ENCODE results near the gene ABCC1.
"Not testable (repeated sequence)": the region's sequence is repeated elsewhere in the genome, so short reads cannot be mapped to it uniquely, and the experiment has no call there.

Gene ABCC1

GRCh38 chr16:16169615-16170014, 220.2 kb downstream of the ABCC1 start:
- ChIA-PET CTCF (interaction anchor here (1.2 kb wide), 1 partner anchor 12 kb away, joined by 3 read pairs; no protein-coding TSS in a partner anchor), POLR2A (no interaction called here)
- TF ChIP-seq CTCF (IDR thresholded peaks at IDR 0.05; ENCODE audit: control extremely low read depth, extremely low read depth, low read depth, missing control alignments), result no peak
- no peak for DNase-seq (ENCODE audit: extremely low spot score)

- ChIA-PET CTCF (no interaction called here), POLR2A (interaction anchor here (0.6 kb wide), 1 partner anchor 311 kb away, joined by 4 read pairs; no protein-coding TSS in a partner anchor)
- no peak for DNase-seq (ENCODE audit: extremely low spot score)
- TF ChIP-seq CTCF (IDR thresholded peaks at IDR 0.05; ENCODE audit: control extremely low read depth, extremely low read depth, low read depth, missing control alignments), result no peak
Observed at GRCh38 chr16:16171332-16171919, 222.0 kb downstream of the ABCC1 start.

GRCh38 chr16:16172991-16173390, 223.6 kb downstream of the ABCC1 start:
- no peak for TF ChIP-seq CTCF (IDR thresholded peaks at IDR 0.05; ENCODE audit: control extremely low read depth, extremely low read depth, low read depth, missing control alignments)
- ChIA-PET CTCF (interaction anchor here (1.5 kb wide), 1 partner anchor 14 kb away, joined by 4 read pairs; no protein-coding TSS in a partner anchor), POLR2A (no interaction called here)
- DNase-seq (ENCODE audit: extremely low spot score), result no peak

- POLR2A ChIA-PET, result no interaction called here
- DNase-seq (ENCODE audit: extremely low spot score), result no peak
- TF ChIP-seq CTCF (IDR thresholded peaks at IDR 0.05; ENCODE audit: control extremely low read depth, extremely low read depth, low read depth, missing control alignments), result no peak
- CTCF ChIA-PET, result interaction anchor here (3.5 kb wide), 1 partner anchor 12 kb away, joined by 27 read pairs; no protein-coding TSS in a partner anchor
Observed at GRCh38 chr16:16175296-16175695, 225.9 kb downstream of the ABCC1 start.

- CTCF ChIA-PET, result interaction anchor here (3.5 kb wide), 1 partner anchor 11 kb away, joined by 27 read pairs; no protein-coding TSS in a partner anchor
- DNase-seq (ENCODE audit: extremely low spot score), result no peak
- TF ChIP-seq CTCF (IDR thresholded peaks at IDR 0.05; ENCODE audit: control extremely low read depth, extremely low read depth, low read depth, missing control alignments), result no peak
- POLR2A ChIA-PET, result no interaction called here
Observed at GRCh38 chr16:16176328-16176727, 226.9 kb downstream of the ABCC1 start.

GRCh38 chr16:16178455-16179162, 229.2 kb downstream of the ABCC1 start:
- CTCF ChIA-PET, result interaction anchor here (1.2 to 3.5 kb wide), 2 partner anchors 9 to 11 kb away, joined by 3 to 27 read pairs; no protein-coding TSS in a partner anchor
- POLR2A ChIA-PET, result no interaction called here
- no peak for TF ChIP-seq CTCF (IDR thresholded peaks at IDR 0.05; ENCODE audit: control extremely low read depth, extremely low read depth, low read depth, missing control alignments)
- DNase-seq (ENCODE audit: extremely low spot score), result no peak

GRCh38 chr16:16181748-16182147, 232.3 kb downstream of the ABCC1 start:
- POLR2A ChIA-PET; DNase-seq (ENCODE audit: extremely low spot score): not testable (repeated sequence)
- CTCF ChIA-PET, result interaction anchor here (1.9 kb wide), 1 partner anchor 37 kb away, joined by 4 read pairs; no protein-coding TSS in a partner anchor

Data from GM10248 (cell line).